ENCODE measurements around the gene MIS12.

DNA sequence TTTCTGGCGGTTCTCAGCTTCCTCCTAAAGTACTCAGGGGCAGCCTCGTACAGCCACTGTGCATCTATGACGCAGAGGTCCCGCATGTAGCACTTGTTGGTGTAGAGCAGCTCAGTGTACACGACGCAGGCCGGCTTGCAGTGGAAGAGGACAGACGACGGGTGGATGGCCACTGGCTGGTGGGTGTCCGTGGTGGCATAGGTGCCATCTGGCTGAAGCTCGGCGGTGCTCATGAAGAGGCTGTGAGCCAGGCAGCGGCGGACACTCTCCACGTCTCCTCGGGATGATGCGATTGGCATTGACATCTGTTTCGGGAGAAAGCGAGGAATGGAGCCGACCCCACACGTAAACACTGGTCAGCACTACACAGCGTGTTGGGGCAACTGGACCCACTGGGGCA lies 42.2 kb upstream of the MIS12 start:
- TF ChIP-seq SIN3A (IDR thresholded peaks at IDR 0.05; ENCODE audit: low read depth) = no peak
- no peak for TF ChIP-seq CTCF (IDR thresholded peaks at IDR 0.05 in 2 of 3, conservative IDR thresholded peaks at IDR 0.05 in 1 of 3; ENCODE audit: borderline replicate concordance in 1 of 3, insufficient read depth in 1 of 3, low read depth in 2 of 3, low read length in 2 of 3)
- no peak for TF ChIP-seq MAX (IDR thresholded peaks at IDR 0.05)
- no peak for TF ChIP-seq YY1 (IDR thresholded peaks at IDR 0.05; ENCODE audit: extremely low read depth, insufficient replicate concordance, low read depth, low read length)
- no peak for TF ChIP-seq ZFX (IDR thresholded peaks at IDR 0.05)
- no peak for TF ChIP-seq ZNF274 (IDR thresholded peaks at IDR 0.05; ENCODE audit: low read depth, low read length)
- TF ChIP-seq SRF (IDR thresholded peaks at IDR 0.05; ENCODE audit: low read depth) = no peak
